Spleen (tissue), 11 donors: ENCODE results near the gene TTC19. TPM values are rescaled to one million over a fixed set of nuclear protein-coding genes. Genes with fewer than 3 reads are reported as not detected.

Source experiments
- DNase-seq: peaks from one replicate; pipeline ENCODE4 v3.0.0-alpha.2; 2020
- H3K27ac ChIP-seq, 8 donors: fragments of 200-600 bp; sonication (generic) in 7 of 8; 1 replicate in 4 of 8; 2 replicates in 4 of 8; pipeline versions ENCODE4 v1.5.0 to v1.8.0; 2016 to 2021; ENCODE audit warnings: inconsistent platforms in 4 of 8, mild to moderate bottlenecking in 4 of 8, moderate library complexity in 1 of 8
- H3K27me3 ChIP-seq, 7 donors: fragments of 200-600 bp; sonication (generic) in 6 of 7; replicated peaks in 1 of 7; 1 replicate in 4 of 7; 2 replicates in 3 of 7; pipeline versions ENCODE4 v1.5.0 to v1.8.0; 2016 to 2021; ENCODE audit warnings: inconsistent platforms in 3 of 7, mild to moderate bottlenecking in 1 of 7
- H3K36me3 ChIP-seq, 6 donors: fragments of 200-600 bp; sonication (generic) in 5 of 6; 1 replicate in 4 of 6; 2 replicates in 2 of 6; pipeline versions ENCODE4 v1.5.0 to v1.8.0; 2016 to 2021; ENCODE audit warnings: inconsistent platforms in 2 of 6
- H3K4me1 ChIP-seq, 6 donors: fragments of 200-600 bp; sonication (generic) in 5 of 6; 1 replicate in 3 of 6; 2 replicates in 3 of 6; pipeline versions ENCODE4 v1.5.0 to v1.8.0; 2016 to 2021; ENCODE audit warnings: inconsistent platforms in 3 of 6
- H3K4me3 ChIP-seq, 8 donors: fragments of 200-600 bp; sonication (generic) in 7 of 8; 1 replicate in 4 of 8; 2 replicates in 4 of 8; pipeline versions ENCODE4 v1.5.0 to v1.8.0; 2016 to 2021; ENCODE audit warnings: inconsistent platforms in 4 of 8, mild to moderate bottlenecking in 4 of 8, moderate library complexity in 2 of 8
- H3K9me3 ChIP-seq, 8 donors: fragments of 200-600 bp; sonication (generic) in 7 of 8; 1 replicate in 4 of 8; 2 replicates in 4 of 8; pipeline versions ENCODE4 v1.5.0 to v1.8.0; 2016 to 2021; ENCODE audit warnings: inconsistent platforms in 4 of 8
- CTCF ChIP-seq, 11 experiments: fragments of 200-600 bp in 7 of 11; fragments of 450-650 bp in 4 of 11; sonication (generic) in 4 of 11; IDR thresholded peaks in 8 of 11; conservative IDR thresholded peaks in 3 of 11; 1 replicate in 7 of 11; 2 replicates in 4 of 11; pipeline versions ENCODE4 v1.4.0 to v1.8.0; 2016 to 2021; ENCODE audit warnings: antibody characterized with exemption in 11 of 11, inconsistent platforms in 4 of 11, mild to moderate bottlenecking in 1 of 11
- POLR2A ChIP-seq, 3 donors: fragments of 450-650 bp; IDR thresholded peaks; one replicate each; pipeline ENCODE4 v1.5.1; 2017; ENCODE audit warnings: antibody characterized with exemption in 3 of 3, mild to moderate bottlenecking in 1 of 3
- POLR2AphosphoS5 ChIP-seq, 3 donors: sonication (generic); formaldehyde crosslinking; IDR thresholded peaks; one replicate each; pipeline ENCODE4 v1.5.1; 2017; ENCODE audit warnings: antibody characterized with exemption in 3 of 3
- WGBS, 5 donors: extraction: QIAGEN DNeasy Blood & Tissue Kit in 3 of 5; methylation state at CpG; one replicate each; pipeline versions ENCODE4 v1.1.5 to v1.1.7; 2013 to 2018; 5-methylcytosine and 5-hydroxymethylcytosine counted together
- intact Hi-C: fragments of 100-400 bp; cut with DNase I; formaldehyde crosslinking; loops from one replicate; pipeline ENCODE4 v1.15.0; 2023; ENCODE audit warnings: low total_unique reads
- polyA plus RNA-seq, 3 donors: library from polyadenylated mRNA; stranded (reverse); fragments of 200-250 nt; gene quantifications; one replicate each; pipeline ENCODE4 v1.2.1, GENCODE V29; 2013
- total RNA-seq, 7 donors: library from RNA; depleted of rRNA in 3 of 7; stranded (reverse); fragments of >200 nt in 3 of 7; fragmentation: NEBNext Ultra II Directional in 4 of 7; extraction: Animal tissue kit (Norgen Biotek cat#: 25700) in 4 of 7; gene quantifications; one replicate each; pipeline versions ENCODE4 v1.1.0 to v1.2.1, GENCODE V29; 2016 to 2021
- donor health status: healthy with polysubstance abuse.
- donor health status: DM: no; HTN: no; CAD: no; lungs with moderate emphysema.
- donor health status: DM: no; HTN: no; CAD: no.
- donor health status: Bipolar disorder and iron deficiency.
- donor health status: healthy.
- donor health status: DM: no; HTN: no; CAD: no.
- donor health status: DM: yes; HTN: yes; CAD: no.

The TTC19 gene
- total and polyA plus RNA-seq, 10 donors = 14.6 to 59.9 (median 34.4) TPM

- 91 to 96% (median 92%) methylated on average over 3 of the region's 3 CpGs for WGBS, 5 donors
- no peak overlapping the region for H3K27ac ChIP-seq
- TF ChIP-seq POLR2A (IDR thresholded peaks at IDR 0.05) (no peak), POLR2AphosphoS5 (IDR thresholded peaks at IDR 0.05) (no peak), CTCF (IDR thresholded peaks at IDR 0.05 in 8 of 11, conservative IDR thresholded peaks at IDR 0.05 in 3 of 11) (no peak)
- no peaks in the 10 kb centered on the region for H3K4me1 ChIP-seq
- peaks cover 10 to 98% (median 90%) of the 10 kb centered on the region in 6 donors for H3K36me3 ChIP-seq
- H3K4me3 ChIP-seq = no peak overlapping the region
- intact Hi-C loops = no loop called here
- no peak for DNase-seq
- no peaks in the 10 kb centered on the region for H3K27me3 ChIP-seq
- H3K9me3 ChIP-seq = no peaks in the 10 kb centered on the region
Measured at GRCh38 chr17:16074423-16074822, 74.8 kb downstream of the TTC19 start.

DNA sequence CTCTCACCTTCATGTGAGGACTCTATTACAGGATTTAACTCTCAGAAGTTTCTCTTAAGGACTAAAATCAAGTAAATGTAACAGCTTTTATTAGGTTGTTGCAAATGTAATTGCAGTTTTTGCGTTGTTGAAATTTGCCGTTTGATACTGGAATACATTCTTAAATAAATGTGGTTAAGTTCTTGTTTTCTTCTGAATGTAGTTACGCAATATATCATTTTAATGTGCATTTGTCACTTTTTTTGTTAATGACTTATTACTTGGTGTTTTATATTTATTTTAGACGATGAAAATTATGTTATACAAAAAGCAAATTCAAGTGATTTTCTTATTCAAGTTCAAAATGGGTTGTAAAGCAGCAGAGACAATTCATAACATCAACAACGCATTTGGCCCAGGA is 76.3 kb downstream of the TTC19 start:
- intact Hi-C loops = no loop called here
- no peaks in the 10 kb centered on the region for H3K9me3 ChIP-seq
- no peak overlapping the region for H3K27ac ChIP-seq
- peaks cover 5 to 98% (median 89%) of the 10 kb centered on the region in 6 donors for H3K36me3 ChIP-seq
- no peak overlapping the region for H3K4me3 ChIP-seq
- no peaks in the 10 kb centered on the region for H3K4me1 ChIP-seq
- no peaks in the 10 kb centered on the region for H3K27me3 ChIP-seq
- TF ChIP-seq CTCF (IDR thresholded peaks at IDR 0.05 in 8 of 11, conservative IDR thresholded peaks at IDR 0.05 in 3 of 11) (no peak), POLR2A (IDR thresholded peaks at IDR 0.05) (no peak), POLR2AphosphoS5 (IDR thresholded peaks at IDR 0.05) (no peak)
- WGBS, 5 donors = 95 to 97% (median 96%) methylated on average over 5 of the region's 5 CpGs
- DNase-seq = no peak

Other genes starting within 250 kb of the TTC19 start
- gene ADORA2B, start 54.7 kb upstream of the TTC19 start, total RNA-seq = 1 to 10 TPM in 2 of 7 donors, under 1 TPM in 3, not detected in 2; 0.77 to 2.7 (median 0.92) TPM
- gene ADORA2B, start 54.7 kb upstream of the TTC19 start, polyA plus RNA-seq = under 1 TPM; 0.13 to 0.23 (median 0.16) TPM
- 10 to 100 TPM; 13.4 to 40.4 (median 20.7) TPM for gene ZSWIM7, start 120 bp upstream of the TTC19 start, total RNA-seq
- 10 to 100 TPM; 32.8 to 47.6 (median 42.3) TPM for gene ZSWIM7, start 120 bp upstream of the TTC19 start, polyA plus RNA-seq
- 100 to 1,000 TPM; 128 to 250 (median 152) TPM for gene NCOR1, start 215.7 kb downstream of the TTC19 start, total RNA-seq
- 10 to 100 TPM; 28.4 to 76.1 (median 37.2) TPM for gene NCOR1, start 215.7 kb downstream of the TTC19 start, polyA plus RNA-seq
- 10 to 100 TPM; 36.4 to 81.9 (median 67.9) TPM for gene PIGL, start 217.4 kb downstream of the TTC19 start, total RNA-seq
- 10 to 100 TPM; 14.5 to 22.3 (median 17.1) TPM for gene PIGL, start 217.4 kb downstream of the TTC19 start, polyA plus RNA-seq